Subcutaneous adipose tissue (tissue), 4 donors: ENCODE results near the gene GFPT2. TPM values are rescaled to one million over a fixed set of nuclear protein-coding genes. Genes with fewer than 3 reads are reported as not detected.

Experiments used
- total RNA-seq, 4 donors: library from RNA; depleted of rRNA; stranded (reverse); fragments of >200 nt; gene quantifications; one replicate each; pipeline ENCODE4 v1.1.0, GENCODE V29; 2016
- TF ChIP-seq, protein P1 (sequence below): fragments of 450-650 bp; IDR thresholded peaks from one replicate; pipeline ENCODE4 v1.5.1; 2016; ENCODE audit warnings: low read depth, mild to moderate bottlenecking, control low read depth, antibody characterized with exemption, moderate library complexity

Gene GFPT2
- total RNA-seq, 4 donors from 2014 or later: 27.3 to 46.0 (median 42.1) TPM

DNA sequence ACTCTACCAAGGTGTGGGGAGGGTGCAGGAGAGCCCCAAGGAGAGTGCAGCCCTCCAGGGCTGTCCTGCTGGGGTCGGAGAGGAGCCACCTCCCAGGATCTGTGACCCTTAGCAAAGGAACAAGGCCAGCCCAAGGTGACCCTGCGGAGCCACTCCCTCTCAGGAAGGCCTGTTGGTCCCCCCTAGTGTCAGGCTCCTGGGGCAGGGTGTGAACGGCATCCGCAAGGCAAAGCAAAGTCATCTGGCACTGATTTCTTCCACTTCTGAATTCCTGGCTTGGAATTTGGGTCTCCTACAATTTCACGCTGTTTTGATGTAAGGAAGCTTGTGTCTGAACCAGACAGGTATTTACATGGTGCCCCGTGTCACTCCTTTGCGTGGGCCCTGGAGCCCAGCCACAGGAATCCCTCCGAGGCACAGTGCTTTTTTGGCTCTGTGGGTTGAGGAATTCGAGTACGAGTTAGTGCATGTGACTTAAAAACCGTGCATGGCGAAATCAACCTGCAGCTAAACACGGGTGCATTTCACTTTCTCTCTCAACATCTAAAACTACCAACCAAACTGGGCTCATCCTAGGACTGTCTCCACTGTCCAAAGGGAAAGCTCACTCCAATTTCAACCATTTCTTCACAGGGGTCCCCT is 24.5 kb upstream of the GFPT2 start:
- TF ChIP-seq, protein P1, sequence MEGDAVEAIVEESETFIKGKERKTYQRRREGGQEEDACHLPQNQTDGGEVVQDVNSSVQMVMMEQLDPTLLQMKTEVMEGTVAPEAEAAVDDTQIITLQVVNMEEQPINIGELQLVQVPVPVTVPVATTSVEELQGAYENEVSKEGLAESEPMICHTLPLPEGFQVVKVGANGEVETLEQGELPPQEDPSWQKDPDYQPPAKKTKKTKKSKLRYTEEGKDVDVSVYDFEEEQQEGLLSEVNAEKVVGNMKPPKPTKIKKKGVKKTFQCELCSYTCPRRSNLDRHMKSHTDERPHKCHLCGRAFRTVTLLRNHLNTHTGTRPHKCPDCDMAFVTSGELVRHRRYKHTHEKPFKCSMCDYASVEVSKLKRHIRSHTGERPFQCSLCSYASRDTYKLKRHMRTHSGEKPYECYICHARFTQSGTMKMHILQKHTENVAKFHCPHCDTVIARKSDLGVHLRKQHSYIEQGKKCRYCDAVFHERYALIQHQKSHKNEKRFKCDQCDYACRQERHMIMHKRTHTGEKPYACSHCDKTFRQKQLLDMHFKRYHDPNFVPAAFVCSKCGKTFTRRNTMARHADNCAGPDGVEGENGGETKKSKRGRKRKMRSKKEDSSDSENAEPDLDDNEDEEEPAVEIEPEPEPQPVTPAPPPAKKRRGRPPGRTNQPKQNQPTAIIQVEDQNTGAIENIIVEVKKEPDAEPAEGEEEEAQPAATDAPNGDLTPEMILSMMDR: no peak

DNA sequence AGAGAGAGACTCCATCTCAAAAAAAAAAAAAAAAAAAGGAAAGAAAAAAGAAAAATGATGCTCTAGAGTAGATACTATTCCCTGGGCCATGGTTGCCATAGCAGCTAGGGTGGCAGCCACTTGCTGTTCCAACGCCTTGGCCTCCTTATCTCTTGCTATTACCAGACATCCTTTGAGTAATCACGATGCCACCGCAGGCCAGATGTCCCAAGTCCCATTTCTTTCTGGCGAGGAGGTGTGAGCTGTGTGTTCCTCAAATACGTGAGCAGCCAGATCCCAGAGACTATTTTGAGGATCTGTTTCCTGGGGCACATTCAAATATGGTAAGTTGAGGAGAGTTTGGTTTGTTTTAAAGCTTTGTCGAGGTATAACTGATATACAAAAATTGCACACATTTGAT is 23.4 kb upstream of the GFPT2 start:
- TF ChIP-seq, protein P1: no peak

DNA sequence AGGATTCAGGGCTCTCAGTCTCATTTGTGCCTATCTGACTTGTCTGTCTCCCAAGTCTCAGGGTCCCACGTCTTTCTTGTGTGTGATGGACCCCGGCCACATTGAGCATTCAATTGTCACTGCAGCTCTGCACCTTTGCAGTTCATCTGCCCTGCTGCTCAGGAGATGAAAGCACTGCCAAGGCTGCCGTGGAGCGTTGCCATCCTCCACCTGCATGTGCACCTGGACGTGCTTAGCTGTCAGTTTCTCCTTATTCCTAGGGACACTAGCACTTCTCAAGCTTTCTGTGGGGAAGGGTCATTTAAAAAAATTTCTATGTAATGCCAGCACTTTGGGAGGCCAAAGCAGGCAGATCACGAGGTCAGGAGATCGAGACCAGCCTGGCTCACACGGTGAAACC is 22.8 kb upstream of the GFPT2 start:
- TF ChIP-seq, protein P1: no peak

DNA sequence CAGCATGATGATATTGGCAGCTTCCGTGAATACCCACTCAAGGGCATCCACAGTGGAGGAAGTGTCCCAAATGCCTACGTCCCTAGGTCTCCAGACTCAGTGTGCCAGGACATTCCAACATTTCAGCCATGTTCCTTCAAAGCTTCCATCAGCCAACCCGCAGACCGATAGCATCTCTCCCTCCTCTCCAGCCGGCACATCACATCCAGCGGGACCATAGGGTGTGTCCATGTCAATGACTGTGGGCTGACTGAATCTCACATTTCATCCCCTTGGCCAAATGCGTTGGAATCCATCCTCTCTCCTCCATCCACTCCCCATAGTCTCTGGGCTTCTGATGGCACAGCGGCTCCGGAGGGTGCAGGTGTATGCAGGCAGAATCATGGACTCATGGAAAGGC is 22.2 kb upstream of the GFPT2 start:
- TF ChIP-seq, protein P1: no peak

DNA sequence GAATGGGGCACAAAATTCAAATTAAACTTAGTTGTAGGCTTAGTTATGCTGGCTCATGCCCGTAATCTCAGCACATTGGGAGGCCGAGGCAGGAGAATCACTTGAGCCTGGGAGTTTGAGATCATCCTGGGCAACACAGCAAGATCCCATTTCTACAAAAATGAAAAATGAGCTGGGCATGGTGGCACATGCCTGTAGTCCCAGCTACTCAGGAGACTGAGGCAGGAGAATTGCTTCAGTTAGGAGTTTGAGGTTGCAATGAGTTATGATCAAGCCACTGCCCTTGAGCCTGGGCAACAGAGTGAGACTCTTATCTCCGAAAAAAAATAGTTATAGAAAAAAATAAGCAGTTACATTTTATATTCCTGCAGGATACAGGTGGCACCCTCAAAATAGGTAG is 20.7 kb upstream of the GFPT2 start:
- TF ChIP-seq, protein P1: no peak

DNA sequence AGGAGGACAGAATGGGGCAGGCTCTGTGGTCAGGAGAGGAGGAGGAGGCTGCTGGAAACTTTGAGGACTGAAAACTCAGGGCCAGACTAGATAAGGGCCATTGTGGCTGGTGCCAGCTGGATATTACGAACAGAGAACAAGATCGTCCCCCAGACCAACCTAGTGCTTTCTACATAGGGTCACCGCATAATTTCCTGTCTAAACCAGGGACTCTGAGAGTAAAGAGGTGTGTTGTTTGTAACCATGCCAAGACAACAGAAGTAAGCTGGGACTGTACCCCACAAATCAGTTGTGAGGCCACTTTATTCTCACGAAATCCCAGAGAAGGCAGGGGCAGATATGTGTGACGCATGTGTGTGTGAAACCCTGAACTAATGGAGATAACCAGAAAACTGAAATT is 20.3 kb upstream of the GFPT2 start:
- TF ChIP-seq, protein P1: no peak

DNA sequence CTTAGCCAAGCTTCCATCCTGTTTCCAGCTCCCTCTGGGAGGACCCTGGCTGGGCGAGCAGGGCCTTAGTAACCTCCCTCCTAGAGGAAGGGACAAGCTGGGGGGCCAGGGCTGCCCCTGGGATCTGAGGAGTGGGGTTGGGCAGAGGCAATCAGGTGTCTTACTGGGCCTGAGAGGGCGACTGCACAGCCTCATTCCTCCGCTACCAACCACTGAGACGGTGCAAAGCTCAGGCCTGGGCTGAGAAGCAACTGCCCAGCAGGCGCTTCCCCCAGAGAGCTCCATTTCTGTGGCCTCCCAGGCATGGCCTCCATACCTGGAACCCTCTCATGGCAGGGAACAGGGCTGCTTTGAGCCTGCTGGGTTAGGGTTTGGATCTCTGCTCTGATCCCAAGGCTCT is 18.8 kb upstream of the GFPT2 start:
- TF ChIP-seq, protein P1: no peak
